Activated naive CD4-positive, alpha-beta T cell treated with anti-CD3 and anti-CD28 coated beads, Interleukin-2, amount 50 U/mL, for 16 hours (primary cell): ENCODE measurements around the gene TUBB8.
"Not testable (repeated sequence)": the region's sequence is repeated elsewhere in the genome, so short reads cannot be mapped to it uniquely, and the experiment has no call there.

Experiments
- DNase-seq: peaks from one replicate; pipeline ENCODE4 v3.0.0-alpha.2; 2020

Gene TUBB8

DNA sequence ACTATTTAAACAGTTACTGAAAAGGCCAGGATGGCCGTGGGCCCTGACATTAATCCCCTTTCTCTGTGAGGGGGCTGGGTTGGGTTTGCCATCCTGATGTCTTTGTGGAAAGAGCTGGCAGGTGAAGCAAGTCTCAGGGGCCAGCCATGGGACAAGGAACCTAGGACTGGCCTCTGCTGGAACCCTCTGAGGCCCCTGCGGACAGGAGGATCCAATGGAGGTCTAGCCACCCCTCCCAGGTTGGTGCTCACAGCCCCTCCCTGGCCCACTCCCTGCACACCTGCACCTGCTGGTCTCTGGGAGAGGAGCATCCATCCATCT is 35.8 kb downstream of the TUBB8 start:
- DNase-seq = not testable (repeated sequence)

DNA sequence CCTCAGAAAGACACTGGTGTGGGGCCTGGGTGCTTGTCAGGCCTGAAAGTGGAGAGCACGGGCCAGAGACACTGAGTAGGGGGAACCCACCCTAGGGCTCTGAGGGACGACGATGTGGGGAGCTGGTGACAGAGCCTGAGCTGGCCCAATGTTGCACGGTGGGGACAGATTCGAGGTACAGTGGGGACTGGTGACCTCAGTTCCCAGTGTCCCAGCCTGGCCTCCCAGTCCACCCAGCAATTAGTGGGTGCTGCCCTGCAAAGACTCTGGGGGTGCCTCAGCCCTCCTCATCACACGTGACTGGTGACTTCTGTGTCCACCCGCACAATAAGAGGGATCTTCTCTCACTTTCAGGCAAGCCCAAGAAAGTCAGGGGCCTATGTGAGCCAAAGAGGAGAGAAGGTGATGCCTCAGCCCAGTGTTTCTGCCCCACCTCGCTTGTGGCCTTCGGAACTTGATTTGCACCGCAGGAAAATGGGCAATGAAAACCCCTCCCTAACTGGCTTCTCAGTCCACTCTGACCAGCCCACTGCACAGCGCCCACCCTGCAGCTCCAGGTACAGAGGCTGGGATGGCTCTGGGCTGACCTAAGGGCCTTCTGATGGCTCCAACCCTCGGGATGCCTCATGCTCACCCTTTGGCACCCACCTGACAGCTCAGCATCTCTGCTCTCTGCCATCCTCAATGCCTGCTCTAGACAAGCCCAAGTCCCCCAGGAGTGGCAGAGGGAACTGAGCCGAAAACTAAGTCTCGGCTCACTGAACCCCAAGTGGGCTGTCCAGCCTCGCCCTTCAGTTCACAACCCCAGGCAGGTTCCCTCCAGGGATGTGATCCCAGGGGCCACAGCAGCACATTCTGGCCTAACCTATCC is 36.4 kb downstream of the TUBB8 start:
- DNase-seq = not testable (repeated sequence)

DNA sequence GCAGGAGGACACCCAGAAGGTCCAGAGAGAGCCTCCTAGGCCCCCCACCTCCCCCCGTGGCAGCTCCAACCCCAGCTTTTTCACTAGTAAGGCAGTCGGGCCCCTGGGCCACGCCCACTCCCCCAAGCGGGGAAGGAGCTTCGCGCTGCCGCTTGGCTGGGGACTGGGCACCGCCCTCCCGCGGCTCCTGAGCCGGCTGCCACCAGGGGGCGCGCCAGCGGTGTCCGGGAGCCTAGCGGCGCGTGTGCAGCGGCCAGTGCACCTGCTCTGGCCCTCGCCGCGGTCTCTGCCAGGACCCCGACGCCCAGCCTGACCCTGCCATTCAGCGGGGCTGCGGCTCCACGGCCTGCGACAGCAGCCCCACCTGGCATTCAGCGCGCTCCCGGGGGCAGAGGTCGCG is 37.8 kb downstream of the TUBB8 start:
- not testable (repeated sequence) for DNase-seq

DNA sequence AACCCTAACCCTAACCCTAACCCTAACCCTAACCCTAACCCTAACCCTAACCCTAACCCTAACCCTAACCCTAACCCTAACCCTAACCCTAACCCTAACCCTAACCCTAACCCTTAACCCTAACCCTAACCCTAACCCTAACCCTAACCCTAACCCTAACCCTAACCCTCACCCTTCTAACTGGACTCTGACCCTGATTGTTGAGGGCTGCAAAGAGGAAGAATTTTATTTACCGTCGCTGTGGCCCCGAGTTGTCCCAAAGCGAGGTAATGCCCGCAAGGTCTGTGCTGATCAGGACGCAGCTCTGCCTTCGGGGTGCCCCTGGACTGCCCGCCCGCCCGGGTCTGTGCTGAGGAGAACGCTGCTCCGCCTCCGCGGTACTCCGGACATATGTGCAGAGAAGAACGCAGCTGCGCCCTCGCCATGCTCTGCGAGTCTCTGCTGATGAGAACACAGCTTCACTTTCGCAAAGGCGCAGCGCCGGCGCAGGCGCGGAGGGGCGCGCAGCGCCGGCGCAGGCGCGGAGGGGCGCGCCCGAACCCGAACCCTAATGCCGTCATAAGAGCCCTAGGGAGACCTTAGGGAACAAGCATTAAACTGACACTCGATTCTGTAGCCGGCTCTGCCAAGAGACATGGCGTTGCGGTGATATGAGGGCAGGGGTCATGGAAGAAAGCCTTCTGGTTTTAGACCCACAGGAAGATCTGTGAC is 38.7 kb downstream of the TUBB8 start:
- not testable (repeated sequence) for DNase-seq
